ENCODE results near the gene MAPK8IP3. TPM values are rescaled to one million over a fixed set of nuclear protein-coding genes. Genes with fewer than 3 reads are reported as not detected.

Gene MAPK8IP3
- total and polyA plus RNA-seq, 2 donors (not counting 1 experiment from before 2014, with no cell fraction given) = 249 to 340 TPM

DNA sequence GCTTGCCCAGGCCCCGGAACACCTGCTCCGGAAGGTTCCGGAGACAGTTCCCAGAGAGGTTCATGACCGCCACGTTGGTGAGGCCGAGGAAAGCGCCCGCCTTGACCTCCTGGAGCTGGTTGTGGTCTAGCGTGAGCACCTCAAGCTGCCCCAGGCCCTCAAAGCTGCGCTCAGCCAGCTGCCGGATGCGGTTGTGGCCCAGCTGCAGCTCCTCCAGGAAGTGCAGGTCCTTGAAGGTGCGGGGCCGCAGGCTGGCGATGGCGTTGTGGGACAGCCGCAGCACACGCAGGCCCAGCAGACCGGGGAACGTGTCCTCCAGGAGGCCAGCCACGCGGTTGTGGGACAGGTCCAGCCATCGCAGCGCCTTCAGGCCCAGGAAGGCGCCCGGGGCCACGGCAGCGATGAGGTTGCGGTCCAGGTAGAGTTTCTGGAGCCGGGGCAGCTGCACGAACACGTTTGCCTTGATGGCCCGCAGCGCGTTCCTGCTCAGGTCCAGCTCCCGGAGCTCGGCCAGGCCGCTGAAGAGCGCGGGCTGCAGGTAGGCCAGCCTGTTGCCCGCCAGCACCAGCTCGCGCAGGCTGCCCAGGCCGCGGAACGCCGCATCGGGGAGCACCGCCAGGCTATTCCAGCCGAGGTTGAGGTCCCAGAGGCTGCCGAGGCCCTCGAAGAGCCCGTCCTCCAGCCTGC is 85.4 kb downstream of the MAPK8IP3 start:
- H3K9me3 Mint-ChIP-seq (ENCODE audit: insufficient read depth) = no peaks in the 10 kb centered on the region
- H3K4me1 Mint-ChIP-seq = no peaks in the 10 kb centered on the region
- Histone ChIP-seq H2AFZ (ENCODE audit: insufficient read depth, low read depth, low read length, poor library complexity, severe bottlenecking) (no peak overlapping the region), H4K20me1 (ENCODE audit: control insufficient read depth, insufficient read depth, low read length, poor library complexity, severe bottlenecking) (peaks cover 26% of the 10 kb centered on the region), H3K9ac (ENCODE audit: low read length) (no peak overlapping the region), H3K4me3 (ENCODE audit: control extremely low read depth in 1 of 5, extremely low read depth in 1 of 5, insufficient read depth in 1 of 5, low read depth in 2 of 5, low read length in 4 of 5) (no peak overlapping the region), H3K36me3 (replicated peaks in 1 of 2; ENCODE audit: control extremely low read depth in 1 of 2, control insufficient read depth in 1 of 2, extremely low read depth in 1 of 2, insufficient read depth in 2 of 2, low read length in 1 of 2) (peaks cover 0 to 30% of the 10 kb centered on the region in 2 experiments), H3K79me2 (ENCODE audit: control insufficient read depth, insufficient read depth, low read length) (peaks cover 37% of the 10 kb centered on the region), H3K4me1 (ENCODE audit: control insufficient read depth in 2 of 2, insufficient read depth in 2 of 2, low read length in 2 of 2) (no peaks in the 10 kb centered on the region), H3K4me2 (replicated peaks; ENCODE audit: low read depth, low read length, poor library complexity, severe bottlenecking) (no peak overlapping the region), H3K9me3 (ENCODE audit: control extremely low read depth in 1 of 3, control insufficient read depth in 2 of 3, insufficient read depth in 1 of 3, low read length in 2 of 3) (no peaks in the 10 kb centered on the region), H3K27me3 (replicated peaks in 1 of 4; ENCODE audit: control extremely low read depth in 1 of 4, control insufficient read depth in 3 of 4, insufficient read depth in 4 of 4, low read length in 3 of 4) (no peaks in the 10 kb centered on the region), H3K27ac (ENCODE audit: low read length in 2 of 2) (no peak overlapping the region)
- POLR2A ChIA-PET = no interaction called here
- WGBS (ENCODE audit: insufficient coverage) = 96% methylated on average over 53 of the region's 53 CpGs
- TF ChIP-seq, protein P1, sequence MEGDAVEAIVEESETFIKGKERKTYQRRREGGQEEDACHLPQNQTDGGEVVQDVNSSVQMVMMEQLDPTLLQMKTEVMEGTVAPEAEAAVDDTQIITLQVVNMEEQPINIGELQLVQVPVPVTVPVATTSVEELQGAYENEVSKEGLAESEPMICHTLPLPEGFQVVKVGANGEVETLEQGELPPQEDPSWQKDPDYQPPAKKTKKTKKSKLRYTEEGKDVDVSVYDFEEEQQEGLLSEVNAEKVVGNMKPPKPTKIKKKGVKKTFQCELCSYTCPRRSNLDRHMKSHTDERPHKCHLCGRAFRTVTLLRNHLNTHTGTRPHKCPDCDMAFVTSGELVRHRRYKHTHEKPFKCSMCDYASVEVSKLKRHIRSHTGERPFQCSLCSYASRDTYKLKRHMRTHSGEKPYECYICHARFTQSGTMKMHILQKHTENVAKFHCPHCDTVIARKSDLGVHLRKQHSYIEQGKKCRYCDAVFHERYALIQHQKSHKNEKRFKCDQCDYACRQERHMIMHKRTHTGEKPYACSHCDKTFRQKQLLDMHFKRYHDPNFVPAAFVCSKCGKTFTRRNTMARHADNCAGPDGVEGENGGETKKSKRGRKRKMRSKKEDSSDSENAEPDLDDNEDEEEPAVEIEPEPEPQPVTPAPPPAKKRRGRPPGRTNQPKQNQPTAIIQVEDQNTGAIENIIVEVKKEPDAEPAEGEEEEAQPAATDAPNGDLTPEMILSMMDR (IDR thresholded peaks at IDR 0.05) = no peak
- TF ChIP-seq EZH2 (IDR thresholded peaks at IDR 0.05; ENCODE audit: borderline replicate concordance, insufficient read depth, low read depth, low read length, poor library complexity, severe bottlenecking) = no peak
- H3K27ac Mint-ChIP-seq = no peak overlapping the region
- no peak overlapping the region for H3K4me3 Mint-ChIP-seq
- no peaks in the 10 kb centered on the region for H3K27me3 Mint-ChIP-seq
- no peak for ATAC-seq (ENCODE audit: low read depth)
- DNase-seq = peak; percentile 18
- intact Hi-C loops (cut with micrococcal nuclease) = no loop called here
- CTCF ChIA-PET = no interaction called here

DNA sequence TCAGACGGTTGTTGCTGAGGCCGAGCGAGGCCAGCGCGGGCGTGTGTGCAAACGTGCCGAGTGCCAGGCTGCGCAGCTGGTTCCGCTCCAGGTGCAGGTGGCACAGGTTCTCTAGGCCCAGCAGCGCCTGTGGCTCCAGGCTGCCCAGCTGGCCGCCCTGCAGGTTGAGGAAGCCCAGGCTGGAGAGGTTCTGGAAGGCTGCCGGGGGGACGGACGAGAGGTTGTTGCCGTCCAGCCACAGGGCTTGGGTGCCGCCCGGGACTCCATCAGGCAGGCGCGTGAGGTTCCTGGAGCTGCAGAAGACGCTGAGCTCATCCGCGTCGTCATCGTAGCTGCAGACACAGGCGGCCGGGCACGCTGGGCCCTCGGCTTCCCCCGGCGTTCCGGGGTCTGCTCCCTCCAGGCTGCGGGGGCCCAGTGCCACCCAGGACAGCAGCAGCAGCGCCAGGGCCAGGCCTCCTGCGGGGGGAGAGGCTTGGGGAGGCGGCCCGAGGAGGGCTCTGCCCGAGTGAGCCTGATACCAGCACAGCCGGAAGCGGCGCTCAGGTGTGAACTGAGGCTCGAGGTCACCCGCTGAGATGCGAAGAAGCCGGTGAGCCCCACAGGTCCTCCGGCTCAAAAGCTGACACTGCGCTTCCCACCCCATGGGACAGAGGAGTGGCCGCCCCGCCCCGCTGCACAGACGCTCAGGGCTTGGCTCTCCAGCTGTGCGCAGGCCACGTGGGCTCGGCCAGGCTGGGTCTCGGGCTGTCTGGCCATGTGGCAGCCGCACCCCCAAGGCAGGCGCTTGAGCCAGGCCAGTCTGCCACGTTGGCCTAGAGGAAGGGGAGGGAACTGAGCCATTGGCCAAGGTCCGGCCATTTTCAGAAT is 86.2 kb downstream of the MAPK8IP3 start:
- Histone ChIP-seq H3K27me3 (replicated peaks in 1 of 4; ENCODE audit: control extremely low read depth in 1 of 4, control insufficient read depth in 3 of 4, insufficient read depth in 4 of 4, low read length in 3 of 4) (no peaks in the 10 kb centered on the region), H3K27ac (ENCODE audit: low read length in 2 of 2) (no peak overlapping the region), H3K79me2 (ENCODE audit: control insufficient read depth, insufficient read depth, low read length) (peaks cover 29% of the 10 kb centered on the region), H3K4me2 (replicated peaks; ENCODE audit: low read depth, low read length, poor library complexity, severe bottlenecking) (no peak overlapping the region), H2AFZ (ENCODE audit: insufficient read depth, low read depth, low read length, poor library complexity, severe bottlenecking) (no peak overlapping the region), H3K9me3 (ENCODE audit: control extremely low read depth in 1 of 3, control insufficient read depth in 2 of 3, insufficient read depth in 1 of 3, low read length in 2 of 3) (peaks cover 0 to 4% (median under 1%) of the 10 kb centered on the region in 3 donors), H3K36me3 (replicated peaks in 1 of 2; ENCODE audit: control extremely low read depth in 1 of 2, control insufficient read depth in 1 of 2, extremely low read depth in 1 of 2, insufficient read depth in 2 of 2, low read length in 1 of 2) (peaks cover 0 to 24% of the 10 kb centered on the region in 2 experiments), H3K9ac (ENCODE audit: low read length) (no peak overlapping the region), H3K4me3 (ENCODE audit: control extremely low read depth in 1 of 5, extremely low read depth in 1 of 5, insufficient read depth in 1 of 5, low read depth in 2 of 5, low read length in 4 of 5) (no peak overlapping the region), H4K20me1 (ENCODE audit: control insufficient read depth, insufficient read depth, low read length, poor library complexity, severe bottlenecking) (peaks cover 19% of the 10 kb centered on the region), H3K4me1 (ENCODE audit: control insufficient read depth in 2 of 2, insufficient read depth in 2 of 2, low read length in 2 of 2) (no peaks in the 10 kb centered on the region)
- H3K4me3 Mint-ChIP-seq = no peak overlapping the region
- H3K9me3 Mint-ChIP-seq (ENCODE audit: insufficient read depth) = peaks cover under 1% of the 10 kb centered on the region
- ChIA-PET CTCF (no interaction called here), POLR2A (no interaction called here)
- ATAC-seq (ENCODE audit: low read depth) (no peak), DNase-seq (no peak)
- H3K27ac Mint-ChIP-seq = no peak overlapping the region
- 93% methylated on average over 59 of the region's 59 CpGs for WGBS (ENCODE audit: insufficient coverage)
- no peaks in the 10 kb centered on the region for H3K4me1 Mint-ChIP-seq
- TF ChIP-seq, protein P1 (IDR thresholded peaks at IDR 0.05) = no peak
- TF ChIP-seq EZH2 (IDR thresholded peaks at IDR 0.05; ENCODE audit: borderline replicate concordance, insufficient read depth, low read depth, low read length, poor library complexity, severe bottlenecking) = no peak
- intact Hi-C loops (cut with micrococcal nuclease) = no loop called here
- no peaks in the 10 kb centered on the region for H3K27me3 Mint-ChIP-seq
